SU-DHL-6 (cell line): ENCODE measurements around the gene INAFM1.

Source experiments
- H2AFZ ChIP-seq: fragments of 200-600 bp; sonication (generic); 2 replicates; pipeline ENCODE4 v1.6.1; 2014; ENCODE audit warnings: low read depth, mild to moderate bottlenecking, moderate library complexity, mixed read lengths, antibody characterized with exemption, low read length; ENCODE audit not compliant: severe bottlenecking
- H3F3A ChIP-seq: fragments of 200-600 bp; shearing (Covaris generic); 2 replicates; pipeline ENCODE4 v1.6.0; 2016; ENCODE audit warnings: antibody characterized with exemption, mild to moderate bottlenecking; ENCODE audit not compliant: insufficient read depth
- H3K27ac ChIP-seq: fragments of 200-600 bp; sonication (generic); 2 replicates; pipeline ENCODE4 v1.5.1; 2016; ENCODE audit warnings: low read depth, mild to moderate bottlenecking, low read length, moderate library complexity, mixed read lengths
- H3K27me3 ChIP-seq: fragments of 200-600 bp; sonication (generic), shearing (Covaris generic); 2 replicates; pipeline ENCODE4 v1.6.0; 2014; ENCODE audit warnings: mild to moderate bottlenecking, low read length
- H3K36me3 ChIP-seq: fragments of 200-600 bp; sonication (generic); 2 replicates; pipeline ENCODE4 v1.6.1; 2014; ENCODE audit warnings: mild to moderate bottlenecking, low read length, mixed read lengths
- H3K4me2 ChIP-seq: fragments of 300-600, 200-600 bp; shearing (Covaris generic), sonication (generic); 2 replicates; pipeline ENCODE4 v1.6.0; 2014; ENCODE audit warnings: low read length, low read depth, mild to moderate bottlenecking; ENCODE audit not compliant: poor library complexity, severe bottlenecking
- H3K4me3 ChIP-seq: fragments of 200-600 bp; sonication (generic); 2 replicates; pipeline ENCODE4 v1.5.1; 2014; ENCODE audit warnings: antibody characterized with exemption, low read length, mild to moderate bottlenecking, mixed read lengths; ENCODE audit not compliant: insufficient read depth, poor library complexity, severe bottlenecking
- H3K79me2 ChIP-seq: fragments of 200-600 bp; sonication (generic); 2 replicates; pipeline ENCODE4 v1.6.1; 2014; ENCODE audit warnings: mild to moderate bottlenecking, low read length, moderate library complexity; ENCODE audit not compliant: insufficient read depth
- H3K9ac ChIP-seq: fragments of 200-600 bp; sonication (generic); 2 replicates; pipeline ENCODE4 v1.7.0; 2014; ENCODE audit warnings: mild to moderate bottlenecking, low read length
- H3K9me2 ChIP-seq: fragments of 200-600 bp; sonication (generic); replicated peaks from 2 replicates; pipeline ENCODE4 v1.6.1; 2014; ENCODE audit warnings: low read length; ENCODE audit not compliant: insufficient read depth
- H3K9me3 ChIP-seq: fragments of 200-600 bp; sonication (generic); 2 replicates; pipeline ENCODE4 v1.6.1; 2014; ENCODE audit warnings: low read length, mixed read lengths; ENCODE audit not compliant: insufficient read depth
- H4K20me1 ChIP-seq: fragments of 200-600 bp; sonication (generic); 2 replicates; pipeline ENCODE4 v1.6.1; 2014; ENCODE audit warnings: low read depth, mild to moderate bottlenecking, antibody characterized with exemption, low read length, moderate library complexity, mixed read lengths
- CTCF ChIP-seq: fragments of 200-600 bp; sonication (generic); IDR thresholded peaks from one replicate; pipeline ENCODE4 v1.5.1; 2017; ENCODE audit warnings: antibody characterized with exemption, mild to moderate bottlenecking, low read length, moderate library complexity; ENCODE audit not compliant: insufficient read depth, poor library complexity, severe bottlenecking
- EZH2phosphoT487 ChIP-seq: fragments of 200-600 bp; sonication (generic), shearing (Covaris generic); conservative IDR thresholded peaks from 2 replicates; pipeline ENCODE4 v1.6.1; 2018; ENCODE audit warnings: mild to moderate bottlenecking, antibody characterized with exemption, low read length, moderate library complexity, mixed read lengths

INAFM1 gene

GRCh38 chr19:47253970-47254369 lies 20.7 kb upstream of the INAFM1 start:
- Histone ChIP-seq H3K9ac (no peak overlapping the region), H3K9me3 (no peaks in the 10 kb centered on the region), H3K27me3 (no peaks in the 10 kb centered on the region), H4K20me1 (no peaks in the 10 kb centered on the region; the same call in 1 of the 2 replicates), H2AFZ (no peak overlapping the region), H3K79me2 (no peaks in the 10 kb centered on the region), H3K27ac (no peak overlapping the region), H3K36me3 (no peaks in the 10 kb centered on the region), H3K4me2 (no peak overlapping the region), H3F3A (peaks cover 6% of the 10 kb centered on the region), H3K9me2 (no peaks in the 10 kb centered on the region), H3K4me3 (no peak overlapping the region)
- TF ChIP-seq CTCF = no peak
- no peak for TF ChIP-seq EZH2phosphoT487

- H4K20me1 ChIP-seq = no peaks in the 10 kb centered on the region; the same call in 1 of the 2 replicates
- peaks cover 6% of the 10 kb centered on the region for H3F3A ChIP-seq
- no peaks in the 10 kb centered on the region for H3K79me2 ChIP-seq
- H3K9me3 ChIP-seq = no peaks in the 10 kb centered on the region
- peak within 1 kb of the TSS; percentile 58 for H3K4me3 ChIP-seq
- no peaks in the 10 kb centered on the region for H3K27me3 ChIP-seq
- no peaks in the 10 kb centered on the region for H3K36me3 ChIP-seq
- H3K9ac ChIP-seq = peak within 1 kb of the TSS; percentile 45
- peak within 1 kb of the TSS; percentile 68 for H3K27ac ChIP-seq
- no peak for TF ChIP-seq EZH2phosphoT487
- no peak for TF ChIP-seq CTCF
- H3K9me2 ChIP-seq = no peaks in the 10 kb centered on the region
- H3K4me2 ChIP-seq = peak within 1 kb of the TSS; percentile 68
- peak within 1 kb of the TSS; percentile 92 for H2AFZ ChIP-seq
Measured at GRCh38 chr19:47255879-47256692, 18.6 kb upstream of the INAFM1 start, which contains the start of gene CCDC9. TSS of gene CCDC9 (plus strand) at chr19:47256525. CDS start at chr19:47258401, 1,876 bp downstream.

- Histone ChIP-seq H3K27me3 (no peaks in the 10 kb centered on the region), H3K9me2 (no peaks in the 10 kb centered on the region), H3K4me2 (peak overlapping the region; percentile 68), H3K9ac (peak overlapping the region; percentile 45), H3F3A (peaks cover 6% of the 10 kb centered on the region), H3K36me3 (no peaks in the 10 kb centered on the region), H3K4me3 (peak overlapping the region; percentile 58), H4K20me1 (no peaks in the 10 kb centered on the region; the same call in 1 of the 2 replicates), H3K79me2 (no peaks in the 10 kb centered on the region), H3K27ac (peak overlapping the region; percentile 68), H2AFZ (peak overlapping the region; percentile 92), H3K9me3 (no peaks in the 10 kb centered on the region)
- TF ChIP-seq CTCF = no peak
- TF ChIP-seq EZH2phosphoT487 = no peak
Measured at GRCh38 chr19:47256693-47257410, 17.8 kb upstream of the INAFM1 start.
